GM23248 (cell line): ENCODE results near the gene ACTA2. TPM values are rescaled to one million over a fixed set of nuclear protein-coding genes. Genes with fewer than 3 reads are reported as not detected.

Experiments
- DNase-seq: peaks from one replicate; pipeline ENCODE4 v3.0.0-alpha.2; 2015
- H2AFZ ChIP-seq: fragments of 200-600 bp; sonication (generic); 2 replicates; pipeline ENCODE4 v1.6.1; 2016; ENCODE audit warnings: antibody characterized with exemption
- H3F3A ChIP-seq: fragments of 200-600 bp; sonication (generic); 2 replicates; pipeline ENCODE4 v1.6.1; 2016; ENCODE audit warnings: mild to moderate bottlenecking, antibody characterized with exemption, mixed run types; ENCODE audit not compliant: insufficient read depth
- H3K27ac ChIP-seq: fragments of 200-600 bp; sonication (generic); 2 replicates; pipeline ENCODE4 v1.5.1; 2016; ENCODE audit warnings: mild to moderate bottlenecking
- H3K27me3 ChIP-seq: fragments of 200-600 bp; sonication (generic); replicated peaks from 2 replicates; pipeline ENCODE4 v1.6.1; 2016; ENCODE audit warnings: mild to moderate bottlenecking; ENCODE audit not compliant: insufficient read depth
- H3K36me3 ChIP-seq: fragments of 200-600 bp; sonication (generic); 2 replicates; pipeline ENCODE4 v1.6.1; 2016; ENCODE audit warnings: low read depth, mild to moderate bottlenecking
- H3K4me1 ChIP-seq: fragments of 200-600 bp; sonication (generic); 2 replicates; pipeline ENCODE4 v1.6.1; 2016; ENCODE audit warnings: mild to moderate bottlenecking; ENCODE audit not compliant: insufficient read depth
- H3K4me2 ChIP-seq: fragments of 200-600 bp; sonication (generic); one replicate; pipeline ENCODE4 v1.6.1; 2016; ENCODE audit warnings: mild to moderate bottlenecking; ENCODE audit not compliant: unreplicated experiment
- H3K4me3 ChIP-seq: fragments of 200-600 bp; sonication (generic); 2 replicates; pipeline ENCODE4 v1.5.1; 2016; ENCODE audit warnings: mild to moderate bottlenecking
- H3K79me2 ChIP-seq: fragments of 200-600 bp; sonication (generic); 2 replicates; pipeline ENCODE4 v1.6.1; 2016; ENCODE audit warnings: mild to moderate bottlenecking; ENCODE audit not compliant: insufficient read depth
- H3K9ac ChIP-seq: fragments of 200-600 bp; sonication (generic); 2 replicates; pipeline ENCODE4 v1.6.1; 2016; ENCODE audit warnings: mild to moderate bottlenecking
- H3K9me2 ChIP-seq: fragments of 200-600 bp; sonication (generic); 2 replicates; pipeline ENCODE4 v1.6.1; 2016; ENCODE audit warnings: mixed run types, mild to moderate bottlenecking, moderate library complexity; ENCODE audit not compliant: insufficient read depth
- H3K9me3 ChIP-seq: fragments of 200-600 bp; sonication (generic); one replicate; pipeline ENCODE4 v1.6.1; 2017; ENCODE audit warnings: low read depth
- H4K20me1 ChIP-seq: fragments of 200-600 bp; sonication (generic); 2 replicates; pipeline ENCODE4 v1.6.0; 2016; ENCODE audit not compliant: insufficient read depth
- EZH2 ChIP-seq: fragments of 200-600 bp; sonication (generic); IDR thresholded peaks from 2 replicates; pipeline ENCODE4 v1.6.1; 2018; ENCODE audit warnings: antibody characterized with exemption, mild to moderate bottlenecking; ENCODE audit not compliant: insufficient read depth, poor library complexity, severe bottlenecking
- EZH2phosphoT487 ChIP-seq: fragments of 200-600 bp; sonication (generic); IDR thresholded peaks from 2 replicates; pipeline ENCODE4 v1.6.1; 2018; ENCODE audit warnings: antibody characterized with exemption, moderate library complexity, mild to moderate bottlenecking, low read depth; ENCODE audit not compliant: insufficient read depth
- WGBS, 2 experiments: methylation state at CpG; one replicate each; pipeline ENCODE4 v1.1.6; 2015 to 2017; ENCODE audit warnings: low lambda C conversion rate in 2 of 2, low coverage in 1 of 2; ENCODE audit errors: missing lambda C conversion rate in 2 of 2; 5-methylcytosine and 5-hydroxymethylcytosine counted together
- in situ Hi-C: fragments of 300-500 bp; cut with MboI; formaldehyde crosslinking; loops from 2 replicates; pipeline ENCODE4 v1.15.0; 2020
- polyA plus RNA-seq: library from polyadenylated mRNA; unstranded; fragments of >200 nt; fragmentation: Nextera tagmentation; extraction: Ambion mirVana; gene quantifications from 2 replicates; pipeline ENCODE4 v1.2.1, GENCODE V29; 2016
- total RNA-seq: library from RNA; depleted of rRNA; stranded (reverse); fragments of >200 nt; shearing (Covaris generic); gene quantifications from 2 replicates; pipeline ENCODE4 v1.2.3, GENCODE V29; 2014

The ACTA2 gene
- total and polyA plus RNA-seq, 2 experiments from 2014 or later: 161 to 249 TPM

DNA sequence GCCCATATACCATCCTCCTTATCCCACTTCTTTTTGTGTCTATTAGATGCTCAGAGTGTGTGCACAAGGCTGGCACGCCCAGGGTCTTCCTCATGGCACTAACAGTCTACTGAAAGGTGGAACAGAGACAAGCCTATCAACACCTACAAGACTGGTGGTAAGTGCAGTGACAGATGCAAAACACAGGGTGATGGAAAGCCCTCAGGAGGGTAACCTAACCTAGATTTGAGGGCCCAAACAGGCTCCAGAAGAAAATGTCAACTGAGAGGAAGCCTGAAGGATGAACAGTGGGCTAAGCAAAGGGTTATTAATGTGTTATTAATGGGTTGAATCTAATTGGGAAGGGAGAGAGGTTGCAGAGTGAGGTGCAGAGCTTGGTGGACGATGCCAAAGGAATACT, 36.9 kb upstream of the ACTA2 start:
- Histone ChIP-seq H4K20me1 (no peaks in the 10 kb centered on the region), H3K4me2 (peak overlapping the region; percentile 99)

DNA sequence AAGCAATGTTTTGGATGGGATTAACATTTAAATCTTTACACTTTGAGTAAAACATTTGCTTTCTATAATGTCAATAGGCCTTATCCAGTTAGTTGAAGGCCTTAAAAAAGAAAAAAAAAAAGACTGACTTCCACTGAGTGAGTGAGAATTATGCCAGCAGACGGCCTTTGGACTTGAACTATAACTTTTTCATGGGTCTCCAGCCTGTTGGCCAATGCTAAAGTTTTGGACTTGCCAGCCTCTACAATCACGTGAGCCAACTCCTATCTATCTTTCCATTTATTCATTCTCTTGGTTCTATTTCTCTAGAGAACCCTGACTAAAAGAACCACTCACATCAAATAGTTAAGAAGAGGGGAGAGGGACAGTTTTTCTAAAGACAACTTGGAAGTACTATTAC, 35.3 kb upstream of the ACTA2 start:
- 64 to 65% methylated on average over 2 of the region's 2 CpGs for WGBS, 2 experiments
- TF ChIP-seq EZH2: no peak
- no peak for TF ChIP-seq EZH2phosphoT487
- Histone ChIP-seq H3K9me2 (no peaks in the 10 kb centered on the region), H3F3A (peaks cover 28% of the 10 kb centered on the region), H3K9me3 (no peaks in the 10 kb centered on the region), H3K27me3 (no peaks in the 10 kb centered on the region), H4K20me1 (no peaks in the 10 kb centered on the region), H3K9ac (no peak overlapping the region), H2AFZ (no peak overlapping the region), H3K4me1 (peaks cover 14% of the 10 kb centered on the region), H3K4me2 (peak overlapping the region; percentile 5), H3K79me2 (peaks cover 72% of the 10 kb centered on the region), H3K27ac (no peak overlapping the region), H3K4me3 (no peak overlapping the region), H3K36me3 (peaks cover 4% of the 10 kb centered on the region; the same call in 1 of the 2 replicates)
- in situ Hi-C loops: no loop called here
- no peak for DNase-seq

More for the DNA sequence above, 36.9 kb upstream of the ACTA2 start:
- DNase-seq: no peak
- Histone ChIP-seq H3K9me3 (no peaks in the 10 kb centered on the region), H3K27ac (peak overlapping the region; percentile 89), H2AFZ (peak overlapping the region; percentile 77; the same call in 1 of the 2 replicates), H3K4me3 (peak overlapping the region; percentile 90), H3K9ac (peak overlapping the region; percentile 91), H3F3A (peaks cover 35% of the 10 kb centered on the region), H3K27me3 (no peaks in the 10 kb centered on the region), H3K36me3 (no peaks in the 10 kb centered on the region), H3K4me1 (peaks cover 25% of the 10 kb centered on the region), H3K9me2 (no peaks in the 10 kb centered on the region), H3K79me2 (peaks cover 82% of the 10 kb centered on the region)
- no peak for TF ChIP-seq EZH2phosphoT487
- no peak for TF ChIP-seq EZH2
- 71 to 77% methylated on average over 2 of the region's 2 CpGs for WGBS, 2 experiments
- in situ Hi-C loops: no loop called here

DNA sequence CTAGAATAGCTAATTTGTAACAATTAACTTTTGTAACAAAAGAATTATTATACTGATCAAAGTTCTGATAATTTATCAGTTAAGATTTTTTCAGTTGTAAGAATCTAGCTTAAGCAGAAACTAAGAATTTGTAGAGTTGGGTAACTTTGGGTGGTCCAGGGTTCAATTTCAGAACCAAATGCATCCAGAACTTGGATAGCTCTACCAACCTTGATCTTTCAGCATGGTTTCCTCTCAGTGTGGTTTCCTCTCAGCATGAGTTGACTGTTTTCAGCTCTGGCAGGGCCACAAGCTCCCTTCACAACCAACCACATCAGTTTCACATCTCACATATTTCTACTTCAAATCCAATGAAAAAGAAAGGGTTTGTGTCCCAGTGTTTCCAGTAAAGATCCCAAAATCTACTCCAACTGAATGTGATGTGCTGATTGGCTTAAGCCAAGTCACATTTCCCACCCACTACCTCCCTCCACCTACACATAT, 34.7 kb upstream of the ACTA2 start:
- Histone ChIP-seq H3K4me2 (peak overlapping the region; percentile 5), H3K9me3 (no peaks in the 10 kb centered on the region), H3K4me1 (peaks cover 14% of the 10 kb centered on the region), H3F3A (peaks cover 25% of the 10 kb centered on the region), H2AFZ (no peak overlapping the region), H4K20me1 (no peaks in the 10 kb centered on the region), H3K4me3 (no peak overlapping the region), H3K27ac (no peak overlapping the region), H3K9ac (no peak overlapping the region), H3K9me2 (no peaks in the 10 kb centered on the region), H3K27me3 (no peaks in the 10 kb centered on the region), H3K79me2 (peaks cover 69% of the 10 kb centered on the region), H3K36me3 (peaks cover 10% of the 10 kb centered on the region; the same call in 1 of the 2 replicates)
- DNase-seq: no peak
- in situ Hi-C loops: no loop called here
- TF ChIP-seq EZH2phosphoT487 (no peak), EZH2 (no peak)

DNA sequence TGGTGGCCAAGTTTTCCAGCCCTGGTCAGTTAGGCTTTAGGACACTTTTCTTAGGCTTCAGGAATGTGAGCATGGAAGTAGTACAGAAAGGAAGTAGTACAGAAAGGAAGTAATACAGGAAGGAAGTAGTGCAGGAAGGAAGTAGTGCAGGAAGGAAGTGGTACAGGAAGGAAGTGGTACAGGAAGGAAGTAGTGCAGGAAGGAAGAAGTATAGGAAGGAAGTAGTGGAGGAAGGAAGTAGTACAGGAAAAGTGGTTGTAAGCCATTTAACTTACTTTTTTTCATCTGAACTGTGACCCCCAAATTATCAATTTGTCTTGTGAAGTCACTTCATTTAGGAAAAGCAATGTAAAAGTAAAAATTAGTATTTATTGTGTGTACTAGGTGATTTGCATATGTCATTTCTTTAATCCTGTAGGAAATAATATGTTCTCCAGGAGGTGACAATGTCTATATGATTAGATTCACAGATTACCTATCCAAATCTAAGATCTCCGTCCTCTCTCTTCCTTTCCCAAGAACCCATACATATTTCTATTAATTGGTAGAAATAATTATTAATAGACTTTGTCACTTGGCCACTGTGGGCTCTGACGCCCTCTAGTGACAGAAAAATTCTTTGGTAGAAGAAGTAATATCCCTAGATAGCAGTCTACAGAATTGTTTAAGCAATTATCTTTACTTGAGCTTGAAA, 34.1 kb upstream of the ACTA2 start:
- in situ Hi-C loops: no loop called here
- Histone ChIP-seq H3K4me1 (peaks cover 14% of the 10 kb centered on the region), H3K27ac (no peak overlapping the region), H3K9me3 (no peaks in the 10 kb centered on the region), H3K9ac (no peak overlapping the region), H3K36me3 (peaks cover 11% of the 10 kb centered on the region; the same call in 1 of the 2 replicates), H3F3A (peaks cover 19% of the 10 kb centered on the region), H4K20me1 (no peaks in the 10 kb centered on the region), H3K9me2 (no peaks in the 10 kb centered on the region), H2AFZ (no peak overlapping the region), H3K4me3 (no peak overlapping the region), H3K27me3 (no peaks in the 10 kb centered on the region), H3K79me2 (peaks cover 69% of the 10 kb centered on the region), H3K4me2 (no peak overlapping the region)
- DNase-seq: peak; percentile 60
- WGBS, 2 experiments: 16 to 19% methylated on average over 2 of the region's 2 CpGs
- TF ChIP-seq EZH2: no peak
- TF ChIP-seq EZH2phosphoT487: no peak
